ENCODE data around the gene MED29.
A peak's percentile ranks its signal among the peaks of the same experiment; 100 is the strongest.

Gene MED29

DNA sequence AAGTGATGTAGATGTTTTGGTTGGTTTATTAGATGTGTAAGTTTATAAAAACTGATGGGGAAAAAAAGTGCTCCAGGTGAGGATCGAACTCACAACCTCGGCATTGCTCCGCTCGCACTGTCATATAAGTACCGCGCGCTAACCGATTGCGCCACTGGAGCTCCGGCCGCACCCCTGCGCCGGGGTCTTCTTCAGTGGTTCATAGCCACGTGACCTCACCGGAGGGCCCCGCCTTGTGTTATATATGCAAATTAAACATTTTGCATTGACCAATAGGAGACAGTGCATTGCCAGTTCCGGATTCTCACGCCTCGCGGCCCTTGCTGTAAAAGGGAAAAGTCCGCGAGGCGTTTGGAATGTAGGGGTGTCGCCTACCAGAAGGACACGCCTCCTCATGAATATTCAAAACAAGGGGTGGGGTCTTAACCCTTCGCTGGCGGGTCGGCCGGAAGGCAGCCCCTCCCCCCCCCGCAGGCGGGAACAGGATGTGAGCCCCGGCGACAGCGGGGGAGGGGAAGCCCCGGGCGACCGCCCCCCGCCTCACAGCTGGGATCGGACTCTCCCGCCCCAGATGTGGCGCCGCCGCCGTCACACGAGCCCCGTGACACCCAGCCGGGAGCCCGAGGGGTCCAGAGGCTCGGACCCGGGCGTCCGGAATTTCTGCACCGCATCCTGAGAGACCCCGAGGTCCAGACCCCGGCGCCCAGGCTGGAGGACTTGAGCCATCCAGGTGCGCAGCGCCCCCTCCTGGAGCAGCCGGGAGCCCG, 21.1 kb downstream of the MED29 start, which contains the start of gene PLEKHG2:
Gene PLEKHG2, plus strand, starts transcription at position 570 of the 767 bp plus-strand sequence. CDS start 1,418 bp downstream, outside the sequence.
- DNase-seq: peak; percentile 98

DNA sequence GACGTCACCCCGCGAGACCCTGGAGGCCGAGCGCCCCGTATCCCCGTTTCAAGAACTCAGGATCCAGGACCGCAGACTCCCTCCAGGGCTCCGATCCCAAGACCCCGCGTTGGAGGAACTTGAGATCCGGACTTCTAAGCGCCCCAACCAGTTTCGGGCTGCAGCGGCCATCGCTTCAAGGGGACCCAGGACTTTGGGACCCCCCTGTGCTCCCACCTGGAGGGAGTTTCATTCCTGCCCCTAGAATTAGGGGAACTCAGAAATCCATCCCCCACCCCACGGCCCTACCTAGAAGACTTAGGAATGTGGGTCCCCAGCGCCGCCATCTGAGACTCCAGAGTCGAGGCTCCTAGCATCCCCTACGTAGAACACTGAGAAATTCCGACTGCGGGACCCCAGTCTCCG, 21.7 kb downstream of the MED29 start:
- DNase-seq: no peak

DNA sequence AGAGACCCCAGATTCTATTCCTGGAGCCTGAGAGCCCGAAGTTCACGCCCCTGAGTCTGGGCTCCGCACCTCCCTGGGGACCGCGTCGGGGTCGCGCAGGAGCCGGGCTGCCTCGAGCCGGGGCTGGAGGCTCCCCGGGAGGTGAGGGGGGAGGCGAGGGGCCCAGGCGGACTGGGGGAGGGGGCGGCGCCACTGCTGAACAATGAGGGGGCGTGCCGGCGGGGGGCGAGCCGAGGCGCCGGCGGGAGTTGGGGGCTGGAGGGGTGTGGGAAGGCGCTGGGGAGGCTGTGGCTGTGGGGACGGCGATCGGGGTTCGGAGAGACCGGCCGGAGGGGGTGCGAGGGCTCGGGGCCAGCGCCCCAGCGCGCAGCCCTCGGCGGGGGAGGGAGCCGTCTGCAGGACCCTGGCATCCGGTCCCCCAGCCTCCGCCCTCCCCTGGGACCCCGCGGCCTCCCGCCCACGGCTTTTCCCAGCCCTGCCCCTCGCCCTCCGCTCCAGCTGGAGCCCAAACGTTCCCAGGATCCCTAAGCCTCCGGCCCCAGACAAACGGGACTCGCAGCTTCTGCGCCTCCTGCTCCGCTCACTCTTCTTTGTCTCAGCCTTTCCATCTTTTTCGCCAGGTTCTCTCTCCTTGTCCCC, 22.2 kb downstream of the MED29 start:
- peak; percentile 43 for DNase-seq

DNA sequence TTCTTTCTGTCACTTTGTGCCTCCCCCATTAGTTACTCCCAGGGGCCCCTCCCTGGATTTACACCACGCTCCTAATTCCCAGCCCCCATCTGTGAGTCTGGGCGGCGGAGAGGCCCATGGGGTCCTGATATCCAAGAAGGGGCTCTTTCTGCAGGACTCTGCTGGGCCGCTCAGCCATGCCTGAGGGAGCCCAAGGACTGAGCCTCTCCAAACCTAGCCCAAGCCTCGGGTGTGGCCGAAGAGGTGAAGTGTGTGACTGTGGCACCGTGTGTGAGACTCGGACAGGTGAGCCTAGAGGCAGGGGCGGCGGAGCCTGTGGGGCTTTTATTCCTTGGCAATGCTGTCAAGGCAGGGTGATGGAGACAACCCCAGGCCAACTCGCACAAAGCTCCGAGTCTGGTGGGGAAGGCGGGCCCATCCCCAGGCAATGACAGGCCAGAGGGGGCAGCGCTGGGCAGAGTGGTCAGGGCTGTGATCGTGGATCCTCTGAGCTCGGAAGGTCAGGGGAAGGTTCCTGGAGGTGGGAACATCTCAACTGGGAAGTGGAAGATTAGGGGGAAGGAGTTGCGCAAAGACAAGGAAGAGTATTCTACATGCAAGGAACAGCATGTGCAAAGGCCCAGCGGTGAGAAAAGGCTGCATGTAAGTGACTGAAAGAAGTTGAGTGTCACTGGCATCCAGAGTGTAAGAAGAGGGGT, 22.9 kb downstream of the MED29 start:
- DNase-seq: no peak

DNA sequence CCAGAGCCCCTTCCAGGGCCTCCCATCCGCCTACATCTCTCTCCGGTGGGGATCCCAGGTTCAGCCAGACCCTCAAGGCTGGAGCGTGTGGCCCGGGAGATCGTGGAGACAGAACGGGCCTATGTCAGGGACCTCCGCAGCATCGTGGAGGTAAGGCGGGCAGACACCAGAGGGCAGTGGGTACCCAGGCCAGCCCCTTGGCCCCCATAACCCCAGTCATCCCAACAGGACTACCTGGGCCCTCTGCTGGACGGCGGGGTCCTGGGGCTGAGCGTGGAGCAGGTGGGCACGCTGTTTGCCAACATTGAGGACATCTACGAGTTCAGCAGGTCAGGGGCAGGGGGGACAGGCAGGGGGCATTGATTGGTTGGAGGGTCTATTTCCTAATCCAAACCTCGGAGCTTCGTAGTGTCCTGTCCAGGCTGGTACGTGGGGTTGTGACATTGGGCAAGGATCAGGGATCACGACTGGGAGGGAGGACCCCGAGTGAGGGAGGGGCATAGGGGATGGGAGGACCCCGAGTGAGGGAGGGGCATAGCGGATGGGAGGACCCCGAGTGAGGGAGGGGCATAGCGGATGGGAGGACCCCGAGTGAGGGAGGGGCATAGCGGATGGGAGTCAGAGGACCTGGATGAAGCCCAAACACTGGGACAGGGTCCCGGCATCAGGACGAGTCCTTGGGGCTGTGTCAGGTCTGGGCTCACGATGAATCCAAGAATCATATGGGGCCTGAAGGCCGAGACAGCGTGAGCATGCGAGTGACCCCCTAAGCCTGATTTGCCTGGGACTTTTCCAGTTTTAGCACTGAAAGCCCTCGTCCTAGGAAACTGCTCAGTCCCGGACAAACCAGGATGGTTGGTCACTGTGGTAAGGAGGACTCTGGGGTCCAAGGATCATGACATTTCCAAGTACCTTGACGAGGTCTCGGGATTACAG, 24.2 kb downstream of the MED29 start:
- DNase-seq: no peak

DNA sequence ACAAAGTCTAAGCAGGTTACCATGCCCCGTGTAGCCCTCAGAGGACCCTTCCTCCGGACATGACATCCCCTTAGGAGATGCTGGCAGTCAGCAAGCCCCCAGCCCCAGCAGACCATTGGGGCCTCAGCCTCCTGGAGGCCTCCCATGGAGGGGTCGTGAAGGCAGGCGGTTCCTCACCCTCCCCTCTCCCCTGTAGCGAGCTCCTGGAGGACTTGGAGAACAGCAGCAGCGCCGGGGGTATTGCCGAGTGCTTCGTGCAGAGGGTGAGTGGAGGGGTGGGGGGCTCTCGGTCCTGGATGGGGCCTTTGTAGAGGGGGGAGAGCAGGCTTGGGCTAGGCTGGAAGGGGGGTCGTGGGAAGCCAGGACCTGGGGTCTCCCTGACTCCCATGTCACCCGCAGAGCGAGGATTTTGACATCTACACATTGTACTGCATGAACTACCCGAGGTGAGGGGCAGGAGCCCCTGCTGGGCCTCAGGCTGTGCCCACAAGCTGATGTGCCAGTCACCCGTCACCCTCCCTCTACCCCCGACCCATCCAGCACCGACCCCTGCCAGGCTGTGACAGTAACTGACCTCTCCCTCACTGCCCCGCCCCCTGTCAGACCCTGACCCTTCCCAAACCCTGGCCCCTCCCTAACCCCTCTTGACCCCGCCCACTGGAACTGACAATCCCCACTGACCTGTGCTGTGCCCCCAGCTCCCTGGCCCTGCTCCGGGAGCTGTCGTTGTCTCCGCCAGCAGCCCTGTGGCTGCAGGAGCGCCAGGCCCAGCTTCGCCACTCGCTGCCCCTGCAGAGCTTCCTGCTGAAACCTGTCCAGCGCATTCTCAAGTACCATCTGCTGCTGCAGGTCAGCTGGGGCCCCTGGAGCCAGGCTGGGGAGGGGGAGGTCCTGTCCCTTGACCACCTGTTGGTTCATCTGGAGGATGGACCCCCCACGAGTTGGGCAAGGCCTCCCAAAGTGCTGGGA, 25.3 kb downstream of the MED29 start:
- DNase-seq: no peak

DNA sequence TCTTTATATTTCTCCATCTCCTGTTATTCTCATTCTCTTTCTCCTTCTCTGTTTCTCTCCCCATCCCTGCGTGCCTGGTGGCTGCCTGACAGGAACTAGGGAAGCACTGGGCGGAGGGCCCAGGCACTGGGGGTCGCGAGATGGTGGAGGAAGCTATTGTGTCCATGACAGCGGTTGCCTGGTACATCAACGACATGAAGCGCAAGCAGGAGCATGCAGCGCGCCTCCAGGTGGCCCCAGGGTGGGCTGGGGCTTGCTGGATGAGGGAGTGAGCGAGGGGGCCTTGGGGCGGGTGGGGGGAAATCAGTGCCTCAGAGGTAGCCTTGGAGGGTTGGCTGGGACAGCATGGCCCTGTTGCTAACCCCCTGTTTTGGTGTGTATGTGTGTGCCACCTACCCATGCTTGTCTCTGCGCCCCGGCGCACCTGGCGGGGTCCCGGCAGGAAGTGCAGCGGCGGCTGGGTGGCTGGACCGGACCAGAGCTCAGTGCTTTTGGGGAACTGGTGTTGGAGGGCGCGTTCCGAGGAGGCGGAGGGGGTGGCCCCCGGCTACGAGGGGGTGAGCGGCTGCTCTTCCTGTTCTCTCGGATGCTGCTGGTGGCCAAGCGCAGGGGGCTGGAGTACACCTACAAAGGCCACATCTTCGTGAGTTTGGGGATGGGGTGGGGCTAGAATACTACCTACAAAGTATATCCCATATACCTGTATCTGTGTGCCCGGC, 26.4 kb downstream of the MED29 start:
- no peak for DNase-seq

DNA sequence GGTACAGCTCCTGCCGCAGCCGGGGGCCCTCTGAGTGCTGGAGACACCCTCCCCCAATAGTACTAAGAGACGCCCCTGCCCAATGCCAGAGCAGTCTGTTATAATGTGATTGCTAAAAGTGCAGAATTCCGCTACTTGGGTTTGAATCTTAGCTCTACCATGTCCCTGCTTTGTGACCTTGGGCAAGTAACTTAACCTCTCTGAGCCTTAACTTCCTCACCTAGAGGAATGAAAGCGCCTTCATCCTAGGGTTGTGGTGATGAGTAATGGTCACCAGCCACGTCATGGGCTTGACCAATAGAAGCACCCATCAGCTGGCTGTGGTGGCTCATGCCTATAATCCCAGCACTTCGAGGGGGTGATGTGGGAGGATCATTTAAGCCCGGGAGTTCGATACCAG, 27.8 kb downstream of the MED29 start:
- DNase-seq: no peak

DNA sequence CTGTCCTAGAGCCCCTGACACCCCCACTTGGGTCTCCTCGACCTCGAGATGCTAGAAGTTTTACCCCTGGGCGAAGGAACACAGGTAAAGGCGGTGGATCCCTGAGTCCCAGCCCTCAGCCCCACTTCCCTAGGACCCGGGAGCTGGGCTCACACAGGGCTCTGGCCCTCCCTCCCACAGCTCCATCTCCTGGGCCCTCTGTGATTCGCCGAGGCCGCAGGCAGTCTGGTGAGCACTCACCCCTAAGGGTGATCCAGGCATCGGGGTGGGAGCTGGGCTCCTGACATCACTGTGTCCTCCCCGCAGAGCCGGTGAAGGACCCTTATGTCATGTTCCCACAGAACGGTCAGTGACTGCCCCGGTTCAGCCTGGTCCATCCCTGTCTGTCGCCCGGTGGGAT, 29.6 kb downstream of the MED29 start:
- no peak for DNase-seq

DNA sequence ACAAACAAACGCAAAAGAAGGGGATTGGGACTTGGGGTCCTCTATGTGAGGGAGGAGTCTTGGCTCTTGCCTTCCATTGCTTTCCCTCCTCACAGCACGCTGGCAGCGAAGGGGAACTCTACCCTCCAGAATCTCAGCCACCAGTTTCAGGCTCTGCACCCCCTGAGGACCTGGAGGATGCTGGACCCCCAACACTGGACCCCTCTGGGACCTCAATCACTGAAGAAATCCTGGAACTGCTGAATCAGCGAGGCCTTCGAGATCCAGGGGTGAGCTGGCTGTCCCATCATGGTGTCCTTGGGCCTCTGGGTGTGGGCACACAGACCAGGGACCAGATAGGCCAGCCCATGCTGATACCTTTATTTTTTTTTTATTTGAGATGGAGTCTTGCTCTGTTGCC, 30.8 kb downstream of the MED29 start:
- DNase-seq: no peak

DNA sequence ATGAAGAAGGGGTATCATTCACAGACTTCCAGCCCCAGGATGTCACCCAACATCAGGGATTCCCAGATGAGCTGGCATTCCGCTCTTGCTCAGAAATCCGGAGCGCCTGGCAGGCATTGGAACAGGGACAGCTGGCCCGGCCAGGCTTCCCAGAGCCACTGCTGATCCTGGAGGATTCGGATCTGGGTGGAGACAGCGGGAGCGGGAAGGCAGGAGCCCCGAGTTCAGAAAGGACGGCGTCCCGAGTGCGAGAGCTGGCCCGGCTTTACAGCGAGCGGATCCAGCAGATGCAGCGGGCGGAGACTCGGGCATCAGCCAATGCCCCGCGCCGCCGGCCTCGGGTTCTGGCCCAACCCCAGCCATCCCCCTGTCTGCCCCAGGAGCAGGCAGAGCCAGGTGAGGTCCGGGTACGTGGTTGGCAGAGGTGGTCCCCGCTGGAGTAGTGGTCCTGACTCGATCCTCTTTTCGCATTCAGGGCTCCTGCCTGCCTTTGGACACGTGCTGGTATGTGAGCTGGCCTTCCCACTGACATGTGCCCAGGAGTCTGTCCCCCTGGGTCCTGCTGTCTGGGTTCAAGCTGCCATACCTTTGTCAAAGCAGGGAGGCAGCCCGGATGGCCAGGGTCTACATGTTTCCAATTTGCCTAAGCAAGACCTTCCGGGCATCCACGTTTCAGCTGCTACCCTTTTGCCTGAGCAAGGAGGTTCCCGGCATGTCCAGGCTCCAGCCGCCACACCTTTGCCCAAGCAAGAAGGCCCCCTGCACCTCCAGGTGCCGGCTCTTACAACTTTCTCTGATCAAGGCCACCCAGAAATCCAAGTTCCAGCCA, 32.3 kb downstream of the MED29 start:
- DNase-seq: no peak

DNA sequence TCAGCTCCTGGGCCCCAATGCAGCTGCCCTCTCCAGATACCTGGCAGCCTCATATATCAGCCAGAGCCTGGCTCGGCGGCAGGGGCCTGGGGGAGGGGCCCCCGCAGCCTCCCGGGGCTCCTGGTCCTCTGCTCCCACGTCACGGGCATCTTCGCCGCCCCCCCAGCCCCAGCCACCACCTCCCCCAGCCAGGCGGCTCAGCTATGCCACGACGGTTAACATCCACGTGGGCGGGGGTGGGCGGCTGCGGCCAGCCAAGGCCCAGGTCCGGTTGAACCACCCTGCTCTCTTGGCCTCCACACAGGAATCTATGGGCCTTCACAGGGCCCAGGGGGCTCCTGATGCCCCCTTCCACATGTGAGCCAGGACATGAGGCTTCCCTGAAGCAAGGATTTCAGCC, 33.8 kb downstream of the MED29 start:
- DNase-seq: no peak

DNA sequence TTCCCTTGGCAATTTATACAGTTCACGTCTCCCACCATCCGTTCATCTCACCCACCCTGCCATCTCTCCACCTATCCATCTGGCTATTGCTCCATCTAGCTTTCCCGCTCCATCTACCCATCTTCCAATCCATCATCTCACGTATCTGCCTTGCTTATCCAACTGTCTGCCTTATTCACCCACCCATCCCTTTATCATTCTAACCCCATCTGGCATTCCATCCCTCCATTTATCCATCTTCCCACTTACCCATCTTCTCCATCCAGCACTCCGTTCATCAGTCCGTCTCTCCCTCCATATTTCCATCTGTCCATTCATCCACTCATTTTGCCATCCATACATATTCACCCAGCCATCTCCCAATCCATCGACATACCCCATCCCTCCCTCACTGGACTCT, 34.6 kb downstream of the MED29 start:
- DNase-seq: no peak

DNA sequence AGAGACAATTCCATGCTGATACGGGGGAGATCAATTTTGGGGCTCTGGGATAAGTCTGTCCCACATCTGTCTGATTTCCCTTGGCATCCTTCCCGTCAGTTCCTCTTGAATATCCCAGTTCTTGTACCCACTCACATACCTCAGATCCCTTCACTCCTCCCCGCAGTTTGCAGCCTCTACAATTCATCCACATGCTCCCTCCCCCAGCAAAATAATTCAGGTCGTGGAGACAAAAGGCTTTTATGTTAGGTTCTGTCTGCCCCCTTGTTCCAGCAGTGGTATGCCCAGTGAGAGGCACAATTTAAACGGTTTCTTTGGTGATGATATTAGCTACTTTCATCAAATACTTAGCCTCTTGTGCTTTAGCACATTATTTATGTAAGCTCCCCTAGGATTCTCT, 35.0 kb downstream of the MED29 start:
- DNase-seq: no peak

DNA sequence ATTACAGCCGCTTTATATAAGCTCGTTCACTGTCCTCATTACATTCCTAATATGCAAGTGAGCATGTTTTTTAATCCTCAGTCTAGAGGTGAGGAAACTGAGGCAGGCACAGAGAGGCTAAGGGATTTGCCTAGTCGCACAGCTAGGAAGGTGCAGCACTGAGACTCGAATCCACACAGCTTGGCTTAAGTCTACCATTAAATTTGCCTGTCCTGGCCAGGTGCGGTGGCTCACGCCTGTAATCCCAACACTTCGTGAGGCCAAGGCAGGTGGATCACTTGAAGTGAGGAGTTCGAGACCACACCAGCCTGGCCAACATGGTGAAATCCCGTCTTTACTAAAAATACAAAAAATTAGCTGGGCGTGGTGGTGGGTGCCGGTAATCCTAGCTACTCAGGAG, 36.5 kb downstream of the MED29 start:
- no peak for DNase-seq

DNA sequence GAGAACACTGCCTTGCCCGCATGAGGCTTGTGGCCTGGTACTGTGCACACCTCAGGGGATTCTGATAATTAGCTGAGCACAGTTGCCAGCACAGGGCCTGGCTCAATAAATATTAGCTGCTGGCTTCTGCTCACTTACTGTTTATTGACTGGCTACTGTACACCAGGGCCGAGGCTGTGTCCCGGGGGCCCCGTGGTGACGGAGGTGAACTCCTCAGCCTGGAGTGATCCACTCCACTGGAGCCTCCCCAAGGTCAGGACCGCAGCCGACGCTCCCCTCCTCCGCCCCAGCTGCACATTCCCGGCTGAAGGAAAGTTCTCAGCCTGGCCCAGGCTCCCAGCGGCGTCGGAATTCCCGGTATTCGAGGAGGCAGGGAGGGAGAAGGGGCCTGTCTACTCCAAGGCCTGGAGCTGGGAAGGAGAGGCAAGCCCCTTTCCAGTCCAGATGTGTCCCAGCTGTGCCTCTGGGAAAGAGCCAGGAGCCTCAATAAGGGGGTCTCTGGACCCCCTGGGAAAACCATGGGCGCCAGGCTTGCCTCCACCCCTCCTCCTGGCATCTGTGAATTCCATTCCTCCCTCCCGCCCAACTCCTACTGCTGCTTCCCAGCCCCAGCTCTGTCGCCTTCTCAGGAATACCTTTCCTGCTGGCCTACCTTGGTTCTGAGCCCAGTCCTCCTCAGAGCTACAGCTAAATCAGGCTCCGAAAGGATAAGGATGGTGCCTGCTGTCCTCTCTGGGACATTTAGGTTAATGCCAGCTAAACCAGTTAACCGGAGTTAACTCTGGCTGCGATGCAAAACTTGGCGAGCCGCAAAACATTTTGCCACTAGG, 37.3 kb downstream of the MED29 start:
- no peak for DNase-seq

DNA sequence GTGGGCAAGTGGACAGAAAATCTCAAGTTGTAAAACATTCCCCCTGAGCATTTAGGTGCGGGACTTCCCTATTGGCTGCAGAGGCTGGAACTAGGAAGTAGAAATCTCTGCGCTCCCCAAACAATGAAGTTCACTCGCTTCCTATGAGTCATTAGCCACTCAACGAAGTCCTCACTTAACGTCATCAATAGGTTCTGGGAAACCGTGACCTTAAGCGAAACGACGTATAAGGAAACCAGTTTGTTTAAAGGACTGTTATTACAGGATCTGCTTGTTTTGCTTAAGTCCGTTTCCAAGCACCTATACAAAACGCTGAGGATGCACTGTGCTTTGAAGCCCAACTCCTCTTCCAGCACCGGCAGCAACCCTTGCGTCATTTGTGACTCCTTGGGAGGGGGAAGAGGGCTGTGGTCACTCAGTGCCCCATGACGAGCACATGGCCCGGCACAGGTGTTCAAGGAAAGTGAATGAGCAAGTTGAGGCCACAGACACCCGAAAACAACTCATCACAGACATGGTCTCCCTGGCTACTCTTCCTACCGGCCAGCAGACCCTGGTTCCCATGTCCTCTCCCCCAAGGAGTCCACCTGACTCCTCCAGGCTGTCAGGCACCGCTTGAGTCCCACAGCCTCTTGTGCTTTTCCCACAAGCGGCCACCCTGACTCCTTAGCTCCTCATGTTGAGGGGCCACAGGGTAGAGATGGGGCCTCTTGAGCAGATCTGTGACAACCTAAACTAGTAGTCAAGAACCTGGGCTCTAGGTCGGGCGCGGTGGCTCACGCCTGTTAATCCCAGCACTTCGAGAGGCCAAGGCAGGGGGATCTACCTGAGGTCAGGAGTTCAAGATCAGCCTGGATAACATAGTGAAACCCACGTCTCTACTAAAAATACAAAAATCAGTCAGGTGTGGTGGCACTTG, 39.8 kb downstream of the MED29 start:
- no peak for DNase-seq

DNA sequence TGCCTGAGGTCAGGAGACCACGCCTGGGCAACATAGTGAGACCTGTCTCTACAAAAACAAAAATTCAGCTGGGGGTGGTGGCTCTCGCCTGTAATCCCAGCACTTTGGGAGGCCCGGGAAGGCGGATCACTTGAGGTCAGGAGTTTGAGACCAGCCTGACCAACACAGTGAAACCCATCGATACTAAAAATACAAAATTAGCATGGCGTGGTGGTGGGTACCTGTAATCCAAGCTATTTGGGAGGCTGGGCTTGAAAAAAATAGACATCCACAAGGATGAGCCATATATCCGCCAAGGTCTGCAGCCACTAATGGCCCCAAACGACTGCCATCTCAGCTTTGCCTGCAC, 41.5 kb downstream of the MED29 start:
- DNase-seq: no peak

Measured in NCI-H1105 (cell line).